Cardiac septum (tissue), 1 donor: ENCODE data around the gene UGT3A1. TPM values are rescaled to one million over a fixed set of nuclear protein-coding genes. Genes with fewer than 3 reads are reported as not detected.

Experiments used
- DNase-seq: peaks from one replicate; pipeline ENCODE4 v3.0.0-alpha.2; 2020; ENCODE audit warnings: low spot score
- intact Hi-C: fragments of 100-400 bp; cut with DNase I; formaldehyde crosslinking; loops from one replicate; pipeline ENCODE4 v1.14.0; 2022
- total RNA-seq: library from RNA; stranded (reverse); fragmentation: NEBNext Ultra II Directional; extraction: Animal tissue kit (Norgen Biotek cat#: 25700); gene quantifications from one replicate; pipeline ENCODE4 v1.2.1, GENCODE V29; 2021
- donor health status: DM: no; HTN: no; CAD: no.

The UGT3A1 gene
- total RNA-seq, 1 donor from 2014 or later = not detected

GRCh38 chr5:35922468-35922867, 68.7 kb downstream of the UGT3A1 start:
- intact Hi-C loops = no loop called here
- DNase-seq = no peak

- intact Hi-C loops = no loop called here
- DNase-seq = no peak
Observed at GRCh38 chr5:35921930-35922329, 69.3 kb downstream of the UGT3A1 start.

DNA sequence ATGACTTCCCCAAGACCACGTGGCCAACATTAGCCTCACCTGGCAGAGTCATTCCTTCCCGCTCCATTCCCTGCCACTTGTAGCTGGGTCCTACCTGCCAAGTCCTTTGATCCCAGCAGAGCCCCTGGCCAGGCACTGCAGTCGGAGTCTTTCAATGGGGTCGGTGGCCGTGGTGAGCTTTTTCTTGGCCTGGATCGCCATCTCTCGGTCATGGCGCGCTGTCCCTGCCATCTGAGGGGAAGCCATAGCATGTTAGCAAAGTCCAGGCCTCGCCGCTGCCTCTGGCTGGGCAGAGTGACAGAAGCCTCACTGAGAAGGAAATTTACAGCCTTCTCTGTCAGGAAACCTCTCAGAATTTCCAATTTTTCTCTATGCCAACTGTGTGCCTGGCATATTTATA, 70.3 kb downstream of the UGT3A1 start:
- no peak for DNase-seq
- intact Hi-C loops = no loop called here

DNA sequence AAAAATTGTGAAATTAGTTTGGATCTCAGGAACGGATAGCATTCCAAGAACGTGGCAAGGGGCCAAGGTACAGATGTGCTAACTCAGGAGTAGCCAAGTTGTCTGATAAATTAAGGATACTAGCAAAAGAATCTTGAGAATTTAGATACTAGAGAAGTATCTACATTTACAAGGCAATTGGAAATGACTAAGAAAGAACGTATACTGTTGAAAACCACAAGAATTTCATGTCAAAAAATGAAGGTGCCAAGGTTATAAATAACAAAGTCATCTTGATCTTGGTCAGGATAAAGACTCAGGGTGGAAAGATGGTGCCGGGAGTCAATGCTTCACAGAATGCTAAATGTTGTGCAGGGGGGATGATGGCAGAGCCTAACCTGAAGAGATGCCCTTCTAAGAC, 72.0 kb downstream of the UGT3A1 start:
- no peak for DNase-seq
- intact Hi-C loops = no loop called here

DNA sequence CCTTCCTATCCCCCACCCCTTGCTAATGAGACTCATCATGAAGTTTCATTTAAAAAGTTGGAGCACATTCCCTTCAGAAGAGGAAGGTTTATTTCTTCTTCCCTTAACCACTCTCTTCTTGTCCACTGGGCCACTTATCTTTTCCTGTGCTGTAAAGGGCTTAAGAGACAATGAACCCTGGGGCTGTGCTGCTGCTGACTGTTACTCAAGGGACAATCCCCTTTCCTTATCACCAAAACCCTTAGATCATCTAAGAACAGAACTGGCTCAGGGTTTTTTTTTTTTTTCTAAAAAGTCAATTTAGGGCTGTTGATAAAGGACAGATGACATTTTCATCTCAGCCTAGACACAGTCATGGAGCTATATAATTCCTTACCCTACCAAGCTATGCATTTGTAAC, 82.4 kb downstream of the UGT3A1 start:
- intact Hi-C loops = no loop called here
- no peak for DNase-seq

DNA sequence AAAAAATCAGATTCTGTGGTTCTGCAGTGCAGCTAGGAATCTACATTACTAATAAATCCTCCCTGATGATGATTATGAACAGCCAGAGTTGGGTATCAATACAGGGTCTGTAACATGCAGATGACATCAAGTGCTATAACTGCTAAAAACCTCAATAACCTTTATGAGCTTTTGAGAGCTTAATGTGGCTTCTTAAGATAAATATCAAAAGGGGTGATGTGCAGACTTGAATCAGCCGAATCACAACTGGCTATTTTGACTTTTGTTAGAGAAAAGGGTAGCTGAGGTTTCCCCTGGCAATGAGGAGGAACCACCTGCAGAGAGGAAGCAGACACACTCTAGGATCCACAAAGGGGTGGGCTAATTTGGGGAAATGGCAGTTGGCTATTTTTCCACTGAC, 83.0 kb downstream of the UGT3A1 start:
- intact Hi-C loops = no loop called here
- no peak for DNase-seq

GRCh38 chr5:35904443-35905132, 86.6 kb downstream of the UGT3A1 start:
- DNase-seq = no peak
- intact Hi-C loops = no loop called here

DNA sequence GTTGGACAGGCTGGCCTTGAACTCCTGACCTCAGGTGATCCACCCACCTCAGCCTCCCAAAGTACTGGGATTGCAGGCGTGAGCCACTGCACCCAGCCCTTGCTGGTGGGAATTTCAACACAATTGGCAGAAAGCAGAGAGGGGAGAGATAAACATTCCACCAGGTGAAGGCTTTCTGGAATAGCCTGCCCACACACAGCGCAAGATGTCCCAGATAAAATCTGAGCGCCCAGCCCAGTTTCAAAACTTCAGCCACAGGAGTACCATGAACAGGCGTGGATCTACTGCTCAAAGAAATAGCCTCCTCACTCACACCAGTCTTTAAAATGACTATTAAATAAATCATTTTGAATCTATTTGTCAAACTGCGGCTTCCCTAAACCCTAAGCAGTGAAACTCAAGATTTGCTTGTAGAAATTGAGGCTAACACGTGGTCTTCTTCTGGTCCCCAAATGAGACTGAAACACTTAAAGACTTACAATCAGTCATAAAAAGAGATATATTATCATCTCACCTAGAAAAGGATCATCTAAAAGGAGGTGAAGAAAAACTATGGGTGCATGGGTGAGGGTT, 87.5 kb downstream of the UGT3A1 start:
- intact Hi-C loops = no loop called here
- no peak for DNase-seq

DNA sequence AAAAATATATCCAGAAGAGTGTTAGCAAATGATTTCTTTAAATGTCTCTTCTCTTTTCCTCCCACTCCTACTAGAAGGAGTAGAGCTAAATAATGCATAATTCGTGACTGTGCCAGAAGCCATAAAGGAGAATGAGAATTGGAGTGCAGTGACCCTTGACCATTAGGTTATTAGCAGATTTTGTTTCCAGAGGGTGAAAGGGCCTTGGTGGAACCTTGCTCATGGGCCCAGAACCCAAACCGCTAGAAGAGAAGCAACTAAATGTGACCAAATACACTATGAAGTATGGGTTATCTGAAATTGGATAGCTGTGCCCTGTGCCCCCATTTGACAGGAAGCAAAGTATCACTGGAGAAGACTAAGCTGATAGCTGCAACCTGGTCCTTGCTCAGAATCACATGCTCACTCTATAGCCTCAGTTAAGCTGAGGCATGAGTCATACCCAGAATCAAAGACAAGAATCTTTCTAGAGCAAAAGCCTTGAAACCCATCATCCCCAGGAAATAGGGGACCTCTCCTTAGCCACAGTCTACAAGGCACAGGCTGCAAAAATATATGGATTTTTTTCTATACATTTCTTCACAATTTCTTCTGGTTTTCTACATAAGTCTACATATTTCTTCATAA, 89.0 kb downstream of the UGT3A1 start:
- intact Hi-C loops = no loop called here
- DNase-seq = no peak

Other genes with a start within 250 kb of the UGT3A1 start
- 0.92 TPM for gene IL7R, start 134.5 kb downstream of the UGT3A1 start, total RNA-seq
- gene CAPSL, start 52.8 kb downstream of the UGT3A1 start, total RNA-seq = not detected
- not detected for gene UGT3A2, start 75.5 kb upstream of the UGT3A1 start, total RNA-seq
- 11.7 TPM for gene LMBRD2, start 160.5 kb upstream of the UGT3A1 start, total RNA-seq
- gene SKP2, start 160.7 kb upstream of the UGT3A1 start, total RNA-seq = 3.7 TPM